Retinal pigment epithelial cell (primary cell): ENCODE measurements around the gene PCF11.

ENCODE experiments used
- DNase-seq: peaks from one replicate; pipeline ENCODE4 v3.0.0-alpha.2; 2010; ENCODE audit warnings: low read depth
- H3K4me3 ChIP-seq: 2 replicates; pipeline ENCODE4 v1.5.1; 2011; ENCODE audit warnings: mild to moderate bottlenecking, low read length, control low read depth, moderate library complexity
- TF ChIP-seq, protein P1 (sequence below): conservative IDR thresholded peaks from 2 replicates; pipeline ENCODE4 v1.5.1; 2011; ENCODE audit warnings: low read depth, low read length, control low read depth, inconsistent platforms

PCF11 gene

DNA sequence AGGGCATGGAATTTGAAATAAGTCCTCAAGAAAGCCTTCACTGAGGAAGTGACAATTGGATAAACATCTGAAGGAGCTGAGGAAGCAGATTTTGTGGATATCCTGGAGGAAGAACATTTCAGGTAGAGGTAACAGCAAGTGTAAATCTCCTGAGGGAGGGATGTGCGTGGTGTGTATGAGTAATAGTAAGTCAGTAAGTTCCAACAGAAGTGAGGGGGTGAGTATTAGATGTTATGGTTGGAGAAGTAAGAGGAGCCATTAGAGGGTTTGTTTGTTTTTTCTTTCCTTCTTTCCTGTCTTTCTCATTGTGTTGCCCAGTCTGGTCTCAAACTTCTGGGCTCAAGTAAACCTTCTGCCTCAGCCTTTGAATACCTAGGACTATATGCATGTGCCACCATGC lies 65.6 kb downstream of the PCF11 start:
- TF ChIP-seq, protein P1, sequence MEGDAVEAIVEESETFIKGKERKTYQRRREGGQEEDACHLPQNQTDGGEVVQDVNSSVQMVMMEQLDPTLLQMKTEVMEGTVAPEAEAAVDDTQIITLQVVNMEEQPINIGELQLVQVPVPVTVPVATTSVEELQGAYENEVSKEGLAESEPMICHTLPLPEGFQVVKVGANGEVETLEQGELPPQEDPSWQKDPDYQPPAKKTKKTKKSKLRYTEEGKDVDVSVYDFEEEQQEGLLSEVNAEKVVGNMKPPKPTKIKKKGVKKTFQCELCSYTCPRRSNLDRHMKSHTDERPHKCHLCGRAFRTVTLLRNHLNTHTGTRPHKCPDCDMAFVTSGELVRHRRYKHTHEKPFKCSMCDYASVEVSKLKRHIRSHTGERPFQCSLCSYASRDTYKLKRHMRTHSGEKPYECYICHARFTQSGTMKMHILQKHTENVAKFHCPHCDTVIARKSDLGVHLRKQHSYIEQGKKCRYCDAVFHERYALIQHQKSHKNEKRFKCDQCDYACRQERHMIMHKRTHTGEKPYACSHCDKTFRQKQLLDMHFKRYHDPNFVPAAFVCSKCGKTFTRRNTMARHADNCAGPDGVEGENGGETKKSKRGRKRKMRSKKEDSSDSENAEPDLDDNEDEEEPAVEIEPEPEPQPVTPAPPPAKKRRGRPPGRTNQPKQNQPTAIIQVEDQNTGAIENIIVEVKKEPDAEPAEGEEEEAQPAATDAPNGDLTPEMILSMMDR, result no peak
- H3K4me3 ChIP-seq, result no peak overlapping the region
- DNase-seq, result no peak

DNA sequence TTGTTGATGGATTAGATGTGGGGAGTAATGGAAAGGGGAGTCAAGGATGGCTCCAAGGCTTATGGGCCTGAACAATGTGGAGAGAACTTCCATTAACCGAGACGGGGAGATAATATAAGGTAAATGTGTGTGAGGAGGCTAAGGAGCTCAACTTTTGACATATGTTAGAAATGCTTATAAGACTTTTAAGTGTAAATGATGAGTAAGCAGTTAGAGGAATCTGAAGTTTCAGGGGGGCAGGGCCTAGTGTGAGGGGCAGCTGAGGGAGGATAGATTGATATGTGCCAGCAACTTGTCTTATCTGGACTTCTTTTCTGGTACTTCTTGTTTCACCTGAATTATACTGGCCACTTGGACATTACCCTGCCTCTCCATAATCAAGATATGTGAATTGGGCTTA lies 66.5 kb downstream of the PCF11 start:
- H3K4me3 ChIP-seq, result no peak overlapping the region
- DNase-seq, result no peak
- TF ChIP-seq, protein P1, result no peak

DNA sequence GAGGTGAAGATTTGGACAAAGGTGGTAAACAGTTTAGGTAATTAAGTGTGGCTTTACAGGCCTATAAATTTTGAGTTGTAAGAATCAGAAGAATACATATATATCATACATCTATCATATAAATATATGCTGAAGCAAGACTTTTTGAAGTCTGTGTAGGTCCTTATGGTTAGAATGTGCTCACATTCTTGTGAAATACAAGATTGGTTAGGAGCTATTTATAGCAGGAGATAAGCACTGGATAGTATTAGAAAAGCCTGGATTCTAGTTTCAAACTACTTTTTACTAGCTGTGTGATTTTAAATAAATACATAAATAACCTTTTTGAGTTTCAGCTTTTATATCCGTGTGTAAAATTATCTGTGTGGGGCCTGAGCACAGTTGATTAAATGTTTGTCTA lies 78.9 kb downstream of the PCF11 start:
- TF ChIP-seq, protein P1, result no peak
- no peak for DNase-seq

More for the DNA sequence above, 78.9 kb downstream of the PCF11 start:
- H3K4me3 ChIP-seq, result no peak overlapping the region
